H1 (cell line): Measurements from ENCODE around the gene ZNF768. TPM values are rescaled to one million over a fixed set of nuclear protein-coding genes. Genes with fewer than 3 reads are reported as not detected.

Experiments
- CTCF ChIA-PET: fragments of 300-600 bp; sonication (Branson Sonifier 250); formaldehyde crosslinking; loops from one replicate; lab custom pipeline; 2021; ENCODE audit not compliant: partially characterized antibody; lab: Charles Lee
- POLR2A ChIA-PET: fragments of 300-600 bp; sonication (Branson Sonifier 250); formaldehyde crosslinking; loops from one replicate; lab custom pipeline; 2021; ENCODE audit warnings: inconsistent platforms; ENCODE audit not compliant: partially characterized antibody; lab: Charles Lee
- DNase-seq, 2 experiments: peaks; one replicate each; pipeline versions ENCODE4 v3.0.0 to v3.0.0-alpha.2; 2010 to 2022; ENCODE audit warnings: low spot score in 2 of 2, low read depth in 1 of 2, mixed read lengths in 1 of 2
- FAIRE-seq: peaks from 2 replicates; lab custom pipeline; 2011; peaks lifted over from hg19 to GRCh38; lab: Jason Lieb, UNC
- H2AFZ ChIP-seq: 2 replicates; pipeline ENCODE4 v1.8.1; 2012; ENCODE audit warnings: low read length, inconsistent platforms
- H2AK5ac ChIP-seq: 2 replicates; pipeline ENCODE4 v1.6.1; 2013; ENCODE audit warnings: low read depth, low read length
- H2BK120ac ChIP-seq: replicated peaks from 2 replicates; pipeline ENCODE3; 2013; ENCODE audit warnings: low read depth, low read length, inconsistent platforms
- H2BK12ac ChIP-seq: 2 replicates; pipeline ENCODE4 v1.6.1; 2013; ENCODE audit warnings: low read depth, low read length
- H2BK15ac ChIP-seq: 2 replicates; pipeline ENCODE4 v1.6.1; 2013; ENCODE audit warnings: low read length
- H2BK20ac ChIP-seq: 2 replicates; pipeline ENCODE4 v1.6.1; 2013; ENCODE audit warnings: low read length
- H2BK5ac ChIP-seq: 2 replicates; pipeline ENCODE4 v1.6.1; 2013; ENCODE audit warnings: low read depth, low read length
- H3K14ac ChIP-seq: 2 replicates; pipeline ENCODE4 v1.6.1; 2013; ENCODE audit warnings: inconsistent platforms; ENCODE audit not compliant: insufficient read length
- H3K18ac ChIP-seq: 2 replicates; pipeline ENCODE4 v1.6.1; 2013; ENCODE audit warnings: low read length; ENCODE audit errors: extremely low read depth
- H3K23ac ChIP-seq: 2 replicates; pipeline ENCODE4 v1.6.1; 2013; ENCODE audit warnings: inconsistent platforms; ENCODE audit not compliant: insufficient read length
- H3K23me2 ChIP-seq: 2 replicates; pipeline ENCODE4 v1.6.1; 2013; ENCODE audit warnings: low read depth, low read length
- H3K27ac ChIP-seq: 2 replicates; pipeline ENCODE4 v1.6.1; 2011; ENCODE audit warnings: low read depth, low read length, inconsistent platforms
- H3K27me3 ChIP-seq, 4 experiments: replicated peaks in 1 of 4; 1 replicate in 1 of 4; 2 replicates in 3 of 4; pipeline versions ENCODE4 v1.6.1 to v1.8.1; 2011 to 2013; ENCODE audit warnings: low read length in 3 of 4, mild to moderate bottlenecking in 3 of 4, inconsistent platforms in 2 of 4, mixed read lengths in 2 of 4, moderate library complexity in 1 of 4; ENCODE audit not compliant: control insufficient read depth in 3 of 4, insufficient read depth in 3 of 4; ENCODE audit errors: extremely low read depth in 1 of 4
- H3K36me3 ChIP-seq, 4 experiments: 2 replicates each; pipeline versions ENCODE4 v1.6.1 to v1.8.1; 2011 to 2013; ENCODE audit warnings: mild to moderate bottlenecking in 4 of 4, low read length in 3 of 4, moderate library complexity in 2 of 4, control low read depth in 1 of 4, inconsistent platforms in 1 of 4; ENCODE audit not compliant: insufficient read depth in 4 of 4, control insufficient read depth in 2 of 4
- H3K4ac ChIP-seq: replicated peaks from 2 replicates; pipeline ENCODE3; 2013; ENCODE audit warnings: low read length, low read depth, mixed read lengths, inconsistent platforms; ENCODE audit not compliant: insufficient read length
- H3K4me1 ChIP-seq, 4 experiments: replicated peaks in 1 of 4; 1 replicate in 1 of 4; 2 replicates in 3 of 4; pipeline versions ENCODE4 v1.6.1 to v1.8.1; 2011 to 2013; ENCODE audit warnings: low read length in 3 of 4, inconsistent platforms in 2 of 4, mixed read lengths in 1 of 4; ENCODE audit not compliant: insufficient read depth in 4 of 4, control insufficient read depth in 3 of 4
- H3K4me2 ChIP-seq, 2 experiments: 2 replicates each; pipeline versions ENCODE4 v1.6.1 to v1.8.1; 2011 to 2013; ENCODE audit warnings: low read depth in 2 of 2, low read length in 2 of 2, control low read depth in 1 of 2, inconsistent platforms in 1 of 2, mild to moderate bottlenecking in 1 of 2; ENCODE audit not compliant: insufficient read depth in 1 of 2
- H3K4me3 ChIP-seq, 4 experiments: fragments of 200-600, 300-600 bp in 1 of 4; sonication (generic), shearing (Covaris generic), sonication (Bioruptor Twin) in 1 of 4; 2 replicates each; pipeline versions ENCODE4 v1.5.1 to v1.8.1; 2011 to 2016; ENCODE audit warnings: low read length in 4 of 4, low read depth in 3 of 4, control low read depth in 2 of 4, inconsistent platforms in 2 of 4, mild to moderate bottlenecking in 2 of 4, mixed read lengths in 1 of 4, moderate library complexity in 1 of 4; ENCODE audit not compliant: insufficient read depth in 2 of 4; ENCODE audit errors: extremely low read depth in 1 of 4
- H3K56ac ChIP-seq: replicated peaks from 2 replicates; pipeline ENCODE3; 2013; ENCODE audit warnings: low read depth, mild to moderate bottlenecking, mixed read lengths, low read length, inconsistent platforms; ENCODE audit not compliant: insufficient read length
- H3K79me1 ChIP-seq: 2 replicates; pipeline ENCODE4 v1.6.1; 2013; ENCODE audit warnings: low read depth, low read length, control low read depth
- H3K79me2 ChIP-seq, 2 experiments: 2 replicates each; pipeline versions ENCODE4 v1.6.1 to v1.8.1; 2012 to 2013; ENCODE audit warnings: low read length in 2 of 2, mild to moderate bottlenecking in 2 of 2, inconsistent platforms in 1 of 2; ENCODE audit not compliant: insufficient read depth in 2 of 2, control insufficient read depth in 1 of 2
- H3K9ac ChIP-seq, 4 experiments: replicated peaks in 1 of 4; 1 replicate in 1 of 4; 2 replicates in 3 of 4; pipeline versions ENCODE4 v1.6.1 to v1.8.1; 2011 to 2013; ENCODE audit warnings: low read depth in 3 of 4, low read length in 3 of 4, control low read depth in 2 of 4, mild to moderate bottlenecking in 2 of 4, moderate library complexity in 2 of 4, inconsistent platforms in 1 of 4; ENCODE audit errors: extremely low read depth in 1 of 4
- H3K9me3 ChIP-seq, 2 experiments: 2 replicates each; pipeline versions ENCODE4 v1.6.1 to v1.8.1; 2012 to 2013; ENCODE audit warnings: mild to moderate bottlenecking in 2 of 2, moderate library complexity in 2 of 2, control low read depth in 1 of 2, inconsistent platforms in 1 of 2, low read depth in 1 of 2, low read length in 1 of 2, mixed read lengths in 1 of 2; ENCODE audit not compliant: insufficient read depth in 2 of 2
- H4K20me1 ChIP-seq, 2 experiments: replicated peaks in 1 of 2; 2 replicates each; pipeline versions ENCODE3 to v1.8.1; 2011 to 2013; ENCODE audit warnings: inconsistent platforms in 2 of 2, low read length in 2 of 2, mild to moderate bottlenecking in 1 of 2; ENCODE audit not compliant: insufficient read depth in 2 of 2, control insufficient read depth in 1 of 2
- H4K5ac ChIP-seq: 2 replicates; pipeline ENCODE4 v1.6.1; 2013; ENCODE audit warnings: low read length, low read depth, mixed read lengths, inconsistent platforms; ENCODE audit not compliant: insufficient read length
- H4K8ac ChIP-seq: 2 replicates; pipeline ENCODE4 v1.8.0; 2013; ENCODE audit warnings: mild to moderate bottlenecking, moderate library complexity, low read length, inconsistent platforms; ENCODE audit not compliant: insufficient read depth; ENCODE audit errors: extremely low read depth
- H4K91ac ChIP-seq: replicated peaks from 2 replicates; pipeline ENCODE3; 2013; ENCODE audit warnings: low read length, mixed read lengths, inconsistent platforms; ENCODE audit not compliant: insufficient read length
- ATF2 ChIP-seq: IDR thresholded peaks from 2 replicates; pipeline ENCODE4 v1.6.1; 2012; ENCODE audit warnings: low read length, inconsistent platforms
- EGR1 ChIP-seq: IDR thresholded peaks from 2 replicates; pipeline ENCODE4 v1.6.1; 2011; ENCODE audit warnings: low read depth, low read length, borderline replicate concordance
- EZH2 ChIP-seq: fragments of 200-600 bp; sonication (generic); IDR thresholded peaks from 2 replicates; pipeline ENCODE4 v1.7.1; 2012; ENCODE audit warnings: low read depth, mild to moderate bottlenecking, moderate library complexity, low read length, inconsistent platforms; ENCODE audit not compliant: severe bottlenecking
- MAX ChIP-seq: IDR thresholded peaks from 2 replicates; pipeline ENCODE4 v1.6.1; 2012; ENCODE audit warnings: inconsistent platforms
- RAD21 ChIP-seq, 2 experiments: IDR thresholded peaks in 1 of 2; conservative IDR thresholded peaks in 1 of 2; 2 replicates each; pipeline ENCODE4 v1.6.1; 2011; ENCODE audit warnings: low read depth in 2 of 2, low read length in 2 of 2, improper control_type of control experiment in 1 of 2, inconsistent platforms in 1 of 2, mild to moderate bottlenecking in 1 of 2, moderate library complexity in 1 of 2
- SIRT6 ChIP-seq: IDR thresholded peaks from one replicate; pipeline ENCODE4 v1.7.1; 2012; ENCODE audit warnings: low read length, inconsistent platforms
- SIX5 ChIP-seq: IDR thresholded peaks from 2 replicates; pipeline ENCODE4 v1.6.1; 2011; ENCODE audit warnings: mild to moderate bottlenecking, low read depth, low read length
- SP1 ChIP-seq: IDR thresholded peaks from 2 replicates; pipeline ENCODE4 v1.6.1; 2011; ENCODE audit warnings: low read depth, low read length
- SP4 ChIP-seq: IDR thresholded peaks from 2 replicates; pipeline ENCODE4 v1.6.1; 2012; ENCODE audit warnings: low read length, inconsistent platforms
- USF2 ChIP-seq: IDR thresholded peaks from 2 replicates; pipeline ENCODE4 v1.6.1; 2011; ENCODE audit warnings: low read length, improper control_type of control experiment
- WGBS, 2 experiments: shearing (Covaris generic) in 1 of 2; methylation state at CpG; one replicate each; pipeline versions ENCODE4 v1.1.6 to v1.1.7; 2013 to 2015; ENCODE audit warnings: low lambda C conversion rate in 2 of 2, mixed read lengths in 2 of 2, inconsistent platforms in 1 of 2, low coverage in 1 of 2, missing lambda C conversion rate in 1 of 2; ENCODE audit not compliant: insufficient replicate concordance in 2 of 2, insufficient coverage in 1 of 2, insufficient read length in 1 of 2; ENCODE audit errors: extremely low coverage in 1 of 2, missing lambda C conversion rate in 1 of 2; 5-methylcytosine and 5-hydroxymethylcytosine counted together
- polyA plus RNA-seq, 7 experiments: library from polyadenylated mRNA; depleted of rRNA in 3 of 7; stranded (reverse) in 5 of 7; unstranded in 2 of 7; fragments of >200 nt in 5 of 7; fragments of 200-250 nt in 2 of 7; gene quantifications; 1 replicate in 5 of 7; 2 replicates in 1 of 7; 4 replicates in 1 of 7; pipeline versions ENCODE4 v1.2.1 to v1.2.3, GENCODE V29; 2011 to 2013; ENCODE audit warnings: missing spikeins in 2 of 7, mixed read lengths in 2 of 7
- total RNA-seq: library from RNA; stranded (reverse); fragmentation: NEBNext Ultra II Directional; extraction: Animal tissue kit (Norgen Biotek cat#: 25700); gene quantifications from 2 replicates; pipeline ENCODE4 v1.2.1, GENCODE V29; 2021

ZNF768 gene
- total and polyA plus RNA-seq, 2 of the 8 experiments (the other 6 are each of a cell fraction or from before 2014, with no cell fraction given): 36.1 to 47.7 TPM

- ChIA-PET CTCF (interaction anchor here (0.6 to 2.9 kb wide), 11 partner anchors 8 to 81 kb away, joined by 3 to 13 read pairs (median 3); partner anchors contain the start of genes DCTPP1 and ZNF785), POLR2A (interaction anchor here (0.5 to 1.6 kb wide), 4 partner anchors 15 to 190 kb away, joined by 3 to 6 read pairs (median 4); no protein-coding TSS in a partner anchor)
- H2BK20ac ChIP-seq: no peak overlapping the region
- no peak for TF ChIP-seq EZH2
- TF ChIP-seq SIX5: no peak
- no peak for TF ChIP-seq SP1
- no peak for TF ChIP-seq ATF2
- no peak for TF ChIP-seq SIRT6
- TF ChIP-seq MAX: no peak
- no peak; the same call in 1 of the 2 replicates for TF ChIP-seq USF2
- no peak for TF ChIP-seq RAD21 (IDR thresholded peaks at IDR 0.05 in 1 of 2, conservative IDR thresholded peaks at IDR 0.05 in 1 of 2; ENCODE audit: low read depth in 2 of 2, low read length in 2 of 2)
- no peak for TF ChIP-seq EGR1
- no peak for TF ChIP-seq SP4
Observed at GRCh38 chr16:30510376-30510938, 15.9 kb downstream of the ZNF768 start.

More at GRCh38 chr16:30510376-30510938, 15.9 kb downstream of the ZNF768 start:
- Histone ChIP-seq H3K18ac (no peak overlapping the region), H2BK120ac (no peak overlapping the region), H4K20me1 (no peaks in the 10 kb centered on the region), H2AK5ac (no peak overlapping the region), H3K23ac (no peak overlapping the region), H2AFZ (no peak overlapping the region), H4K8ac (no peak overlapping the region), H3K79me1 (no peaks in the 10 kb centered on the region), H3K79me2 (no peaks in the 10 kb centered on the region), H3K4me3 (no peak overlapping the region), H3K4ac (no peak overlapping the region), H2BK12ac (no peak overlapping the region), H3K36me3 (no peaks in the 10 kb centered on the region), H3K14ac (no peak overlapping the region), H3K9ac (no peak overlapping the region), H3K27me3 (no peaks in the 10 kb centered on the region; a peak in 1 of 7 replicates), H3K23me2 (no peaks in the 10 kb centered on the region), H4K5ac (no peak overlapping the region), H2BK5ac (no peak overlapping the region), H3K4me1 (no peaks in the 10 kb centered on the region), H3K27ac (no peak overlapping the region), H3K56ac (no peak overlapping the region), H2BK15ac (no peak overlapping the region), H3K4me2 (no peak overlapping the region), H3K9me3 (no peaks in the 10 kb centered on the region), H4K91ac (no peak overlapping the region)
- 91% methylated on average over 4 of the region's 4 CpGs; no CpG with 5 or more reads in 1 of the 2 experiments for WGBS, 2 experiments
- DNase-seq (no peak), FAIRE-seq (no peak)
